Suprapubic skin (tissue), 4 donors: ENCODE measurements around the gene PGA5. TPM values are rescaled to one million over a fixed set of nuclear protein-coding genes. Genes with fewer than 3 reads are reported as not detected.

Source experiments
- DNase-seq, 2 donors: peaks; one replicate each; pipeline ENCODE4 v3.0.0-alpha.2; 2019; ENCODE audit warnings: low spot score in 2 of 2
- H3K27ac ChIP-seq: fragments of 200-600 bp; sonication (generic); one replicate; pipeline ENCODE4 v1.5.1; 2019
- H3K27me3 ChIP-seq: fragments of 200-600 bp; sonication (generic); one replicate; pipeline ENCODE4 v1.5.1; 2019
- H3K36me3 ChIP-seq: fragments of 200-600 bp; sonication (generic); one replicate; pipeline ENCODE4 v1.5.1; 2019
- H3K4me1 ChIP-seq: fragments of 200-600 bp; sonication (generic); one replicate; pipeline ENCODE4 v1.5.1; 2019
- H3K4me3 ChIP-seq: fragments of 200-600 bp; sonication (generic); one replicate; pipeline ENCODE4 v1.5.1; 2019; ENCODE audit warnings: mild to moderate bottlenecking
- H3K9me3 ChIP-seq: fragments of 200-600 bp; sonication (generic); one replicate; pipeline ENCODE4 v1.5.1; 2019
- EP300 ChIP-seq: sonication (generic); formaldehyde crosslinking; IDR thresholded peaks from one replicate; pipeline ENCODE4 v1.6.1; 2017; ENCODE audit warnings: antibody characterized with exemption
- POLR2A ChIP-seq, 2 donors: fragments of 450-650 bp; IDR thresholded peaks; one replicate each; pipeline ENCODE4 v1.6.1; 2017; ENCODE audit warnings: antibody characterized with exemption in 2 of 2, mild to moderate bottlenecking in 2 of 2, moderate library complexity in 2 of 2
- POLR2AphosphoS5 ChIP-seq, 3 donors: sonication (generic); formaldehyde crosslinking; IDR thresholded peaks; one replicate each; pipeline ENCODE4 v1.6.1; 2017; ENCODE audit warnings: antibody characterized with exemption in 3 of 3
- WGBS: methylation state at CpG from one replicate; pipeline ENCODE4 v1.1.5; 2018; 5-methylcytosine and 5-hydroxymethylcytosine counted together
- total RNA-seq, 4 donors: library from RNA; depleted of rRNA; stranded (reverse); fragments of >200 nt; gene quantifications; one replicate each; pipeline ENCODE4 v1.1.0, GENCODE V29; 2016
- TF ChIP-seq, protein P1 (sequence below), 2 donors: fragments of 200-600 bp in 1 of 2; fragments of 450-650 bp in 1 of 2; sonication (generic) in 1 of 2; IDR thresholded peaks; one replicate each; pipeline ENCODE4 v1.5.1; 2016 to 2019; ENCODE audit warnings: antibody characterized with exemption in 2 of 2, mild to moderate bottlenecking in 1 of 2, moderate library complexity in 1 of 2

PGA5 gene
- total RNA-seq, 4 donors from 2014 or later, result not detected

DNA sequence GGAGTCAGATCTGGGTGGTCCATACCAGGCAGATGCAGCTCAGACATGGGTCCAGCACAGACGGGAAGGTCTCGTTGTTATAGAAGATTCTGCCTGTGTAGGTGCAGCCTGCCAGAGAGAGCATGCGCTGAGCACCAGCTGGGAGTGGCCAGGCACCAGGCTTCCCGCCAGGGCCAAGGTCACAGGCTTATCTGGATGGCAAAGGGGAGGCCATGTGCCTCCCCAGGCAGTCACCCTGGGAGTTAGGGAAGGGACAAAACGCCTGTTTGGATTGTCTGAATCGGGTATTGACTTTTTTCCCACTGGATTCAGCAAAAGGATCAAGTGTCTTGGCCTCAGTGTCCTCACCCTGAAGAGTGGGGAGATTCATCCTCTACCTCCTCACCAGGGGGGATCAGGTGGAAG lies 26.5 kb downstream of the PGA5 start:
- 61% methylated on average over 2 of the region's 6 CpGs for WGBS
- Histone ChIP-seq H3K27me3 (no peaks in the 10 kb centered on the region), H3K27ac (no peak overlapping the region), H3K4me1 (no peaks in the 10 kb centered on the region), H3K4me3 (no peak overlapping the region), H3K9me3 (no peaks in the 10 kb centered on the region), H3K36me3 (no peaks in the 10 kb centered on the region)
- no peak for TF ChIP-seq POLR2A (IDR thresholded peaks at IDR 0.05)
- no peak for TF ChIP-seq EP300
- TF ChIP-seq, protein P1, sequence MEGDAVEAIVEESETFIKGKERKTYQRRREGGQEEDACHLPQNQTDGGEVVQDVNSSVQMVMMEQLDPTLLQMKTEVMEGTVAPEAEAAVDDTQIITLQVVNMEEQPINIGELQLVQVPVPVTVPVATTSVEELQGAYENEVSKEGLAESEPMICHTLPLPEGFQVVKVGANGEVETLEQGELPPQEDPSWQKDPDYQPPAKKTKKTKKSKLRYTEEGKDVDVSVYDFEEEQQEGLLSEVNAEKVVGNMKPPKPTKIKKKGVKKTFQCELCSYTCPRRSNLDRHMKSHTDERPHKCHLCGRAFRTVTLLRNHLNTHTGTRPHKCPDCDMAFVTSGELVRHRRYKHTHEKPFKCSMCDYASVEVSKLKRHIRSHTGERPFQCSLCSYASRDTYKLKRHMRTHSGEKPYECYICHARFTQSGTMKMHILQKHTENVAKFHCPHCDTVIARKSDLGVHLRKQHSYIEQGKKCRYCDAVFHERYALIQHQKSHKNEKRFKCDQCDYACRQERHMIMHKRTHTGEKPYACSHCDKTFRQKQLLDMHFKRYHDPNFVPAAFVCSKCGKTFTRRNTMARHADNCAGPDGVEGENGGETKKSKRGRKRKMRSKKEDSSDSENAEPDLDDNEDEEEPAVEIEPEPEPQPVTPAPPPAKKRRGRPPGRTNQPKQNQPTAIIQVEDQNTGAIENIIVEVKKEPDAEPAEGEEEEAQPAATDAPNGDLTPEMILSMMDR (IDR thresholded peaks at IDR 0.05), result no peak
- TF ChIP-seq POLR2AphosphoS5 (IDR thresholded peaks at IDR 0.05), result no peak
- no peak for DNase-seq

DNA sequence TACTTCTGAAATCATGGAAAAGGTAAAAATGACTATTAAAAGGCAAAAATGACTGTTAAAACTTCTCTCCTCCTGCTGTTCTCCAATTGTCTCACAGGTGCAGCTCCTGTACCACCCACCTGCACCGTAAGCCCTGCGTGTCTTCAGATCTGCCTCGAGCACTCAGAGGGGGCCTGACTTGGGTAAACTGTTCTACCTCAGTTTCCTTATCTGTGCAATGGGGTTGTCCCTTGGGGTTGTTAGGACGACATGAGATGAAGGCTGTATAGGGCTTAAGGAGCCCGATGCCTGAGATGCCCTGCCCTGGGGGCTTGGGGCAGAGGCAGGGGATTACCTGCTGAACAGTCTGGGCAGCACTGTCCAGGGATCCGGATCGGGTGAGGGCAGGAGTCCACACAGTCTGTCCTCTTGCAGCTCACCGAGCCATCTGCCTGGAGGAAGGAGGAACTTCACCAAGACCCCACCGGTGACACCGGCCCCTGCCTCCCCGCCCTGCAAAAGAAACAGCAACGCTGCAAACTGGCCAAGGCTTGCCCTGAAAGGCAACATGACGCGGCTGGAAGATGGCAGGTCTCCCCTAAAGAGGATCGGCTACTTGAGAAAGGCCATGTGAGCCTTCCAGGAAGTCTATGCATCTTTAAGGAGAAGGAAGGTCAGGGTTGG lies 27.7 kb downstream of the PGA5 start:
- WGBS, result 95% methylated on average over 14 of the region's 15 CpGs
- no peaks in the 10 kb centered on the region for H3K27me3 ChIP-seq
- TF ChIP-seq, protein P1 (IDR thresholded peaks at IDR 0.05), result no peak
- TF ChIP-seq POLR2AphosphoS5 (IDR thresholded peaks at IDR 0.05) (no peak), EP300 (no peak), POLR2A (IDR thresholded peaks at IDR 0.05) (no peak)
- H3K36me3 ChIP-seq, result no peaks in the 10 kb centered on the region
- peaks cover 10% of the 10 kb centered on the region for H3K4me1 ChIP-seq
- DNase-seq, result no peak
- no peak overlapping the region for H3K27ac ChIP-seq
- no peak overlapping the region for H3K4me3 ChIP-seq
- H3K9me3 ChIP-seq, result no peaks in the 10 kb centered on the region

DNA sequence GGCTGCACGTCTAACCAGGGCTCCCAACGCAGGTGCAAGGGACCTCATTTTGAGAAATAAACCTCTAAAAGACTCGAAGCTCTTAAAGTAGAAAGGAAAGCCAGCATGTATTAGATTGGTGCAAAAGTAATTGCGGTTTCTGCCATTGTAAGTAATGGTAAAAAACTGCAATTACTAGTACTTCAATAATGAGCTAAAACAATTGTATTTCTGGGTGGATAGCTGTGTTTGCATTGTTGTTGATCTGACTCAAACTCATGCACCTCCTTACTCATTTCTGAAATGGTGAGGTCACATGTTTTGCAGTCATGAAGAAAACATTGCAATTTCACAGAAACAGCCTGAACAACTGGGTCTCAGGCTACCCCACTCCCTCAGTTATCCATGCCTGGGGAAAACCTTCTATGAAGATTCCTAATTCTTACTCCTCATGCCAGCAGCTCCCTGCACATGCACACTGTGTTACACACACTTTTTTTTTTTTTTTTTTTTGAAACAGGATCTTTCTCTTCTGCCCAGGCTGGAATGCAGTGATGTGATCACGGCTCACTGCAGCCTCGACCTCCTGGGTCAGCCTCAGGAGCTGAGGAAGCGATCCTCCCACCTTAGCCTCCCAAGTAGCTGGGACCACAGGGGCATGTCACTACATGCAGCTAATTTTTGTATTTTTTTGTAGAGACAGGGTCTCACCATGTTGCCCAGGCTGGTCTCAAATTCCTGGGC lies 29.5 kb downstream of the PGA5 start:
- Histone ChIP-seq H3K9me3 (no peaks in the 10 kb centered on the region), H3K4me3 (no peak overlapping the region), H3K4me1 (peaks cover 14% of the 10 kb centered on the region), H3K27ac (no peak overlapping the region), H3K27me3 (no peaks in the 10 kb centered on the region), H3K36me3 (no peaks in the 10 kb centered on the region)
- TF ChIP-seq EP300 (no peak), POLR2AphosphoS5 (IDR thresholded peaks at IDR 0.05) (no peak), POLR2A (IDR thresholded peaks at IDR 0.05) (no peak)
- DNase-seq, result no peak
- 92% methylated on average over 7 of the region's 7 CpGs for WGBS

DNA sequence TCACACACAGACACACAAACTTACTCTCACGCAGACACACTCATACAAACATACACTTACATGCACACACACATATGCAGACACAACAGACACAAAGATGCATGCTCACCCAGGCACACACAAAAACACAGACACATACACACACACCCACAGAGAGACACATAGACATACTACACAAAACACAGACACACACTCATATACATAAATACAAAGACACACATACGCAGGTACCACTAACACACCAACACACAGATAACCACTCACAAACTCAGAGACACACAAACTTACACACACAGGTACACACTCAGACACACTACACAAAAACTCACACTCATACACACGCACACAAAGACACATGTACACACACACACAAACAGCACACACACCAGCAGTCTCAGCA lies 31.8 kb downstream of the PGA5 start:
- WGBS, result 88% methylated on average over 3 of the region's 3 CpGs
- no peaks in the 10 kb centered on the region for H3K27me3 ChIP-seq

DNA sequence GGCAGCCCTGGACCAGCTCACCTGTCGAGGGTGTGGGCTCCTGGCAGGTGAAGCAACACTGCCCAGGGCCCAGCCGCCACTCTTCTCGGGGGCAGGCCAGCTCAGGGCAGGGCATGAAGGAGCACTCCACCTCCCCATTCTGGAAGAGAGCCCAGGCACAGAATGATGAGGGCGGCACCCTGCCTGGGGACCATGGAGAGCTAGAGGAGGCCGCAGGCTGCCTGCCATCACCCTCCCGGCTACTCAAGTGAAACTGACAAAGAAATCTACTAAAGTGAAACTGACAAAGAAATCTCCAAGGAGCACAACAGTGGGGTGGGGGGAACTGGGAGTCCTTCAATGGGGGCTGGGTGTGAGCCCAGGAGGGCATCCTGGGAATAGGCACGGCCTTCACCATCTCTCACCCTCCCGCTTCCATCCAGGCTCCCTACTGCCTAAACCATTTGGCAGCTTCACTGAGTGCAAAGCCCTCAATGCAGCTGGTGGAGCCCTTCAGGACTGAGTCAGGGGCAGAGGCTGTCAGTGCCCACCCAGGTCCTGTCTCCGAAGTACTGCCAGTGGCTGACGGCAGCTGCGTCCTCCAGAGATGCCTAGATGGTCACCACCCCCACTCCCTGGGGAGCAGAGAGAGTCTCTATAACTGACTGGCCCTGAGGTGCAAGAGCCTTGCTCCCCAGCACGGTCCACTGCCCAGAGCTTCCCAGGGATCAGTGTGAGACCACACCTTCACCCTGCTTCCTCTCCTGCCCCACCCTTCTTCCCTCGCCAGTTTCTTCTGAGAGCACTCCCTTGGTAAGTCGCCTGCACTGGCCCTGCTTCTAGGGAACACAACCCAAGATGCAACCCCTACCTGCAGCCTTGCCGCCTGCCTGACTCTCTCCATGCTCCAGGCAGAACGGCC lies 32.5 kb downstream of the PGA5 start:
- 43% methylated on average over 15 of the region's 16 CpGs for WGBS
- Histone ChIP-seq H3K4me3 (no peak overlapping the region), H3K36me3 (no peaks in the 10 kb centered on the region), H3K4me1 (peaks cover 14% of the 10 kb centered on the region), H3K27me3 (no peaks in the 10 kb centered on the region), H3K9me3 (no peaks in the 10 kb centered on the region), H3K27ac (no peak overlapping the region)
- TF ChIP-seq EP300, result no peak
- no peak for TF ChIP-seq POLR2AphosphoS5 (IDR thresholded peaks at IDR 0.05)
- TF ChIP-seq, protein P1 (IDR thresholded peaks at IDR 0.05), result no peak
- no peak for TF ChIP-seq POLR2A (IDR thresholded peaks at IDR 0.05)
- DNase-seq, result no peak

More for the DNA sequence above, 31.8 kb downstream of the PGA5 start:
- no peak overlapping the region for H3K4me3 ChIP-seq
- DNase-seq, result no peak
- H3K4me1 ChIP-seq, result peaks cover 14% of the 10 kb centered on the region
- no peaks in the 10 kb centered on the region for H3K9me3 ChIP-seq
- H3K27ac ChIP-seq, result no peak overlapping the region
- TF ChIP-seq EP300 (no peak), POLR2A (IDR thresholded peaks at IDR 0.05) (no peak), POLR2AphosphoS5 (IDR thresholded peaks at IDR 0.05) (no peak)
- TF ChIP-seq, protein P1 (IDR thresholded peaks at IDR 0.05), result no peak
- no peaks in the 10 kb centered on the region for H3K36me3 ChIP-seq
